Panc1 (cell line): ENCODE measurements around the gene PREPL. TPM values are rescaled to one million over a fixed set of nuclear protein-coding genes. Genes with fewer than 3 reads are reported as not detected.

Experiments
- ATAC-seq: fragments of 200-7000 bp; cut with Tn5 transposase; 2 replicates; pipeline ENCODE4 v1.9.1; 2020; ENCODE audit warnings: mild to moderate bottlenecking, moderate library complexity
- BruUV-seq: library from RNA; stranded (reverse); fragments of 400-500 nt; replicated peaks from 2 replicates; lab custom pipeline; 2021; lab: Mats Ljungman, UMichigan
- CTCF ChIA-PET: fragments of 300-600 bp; sonication (Branson Sonifier 250); formaldehyde crosslinking; loops from one replicate; lab custom pipeline; 2022; ENCODE audit warnings: antibody characterized with exemption; lab: Charles Lee
- POLR2A ChIA-PET: fragments of 300-600 bp; sonication (Branson Sonifier 250); formaldehyde crosslinking; loops from one replicate; lab custom pipeline; 2022; ENCODE audit warnings: antibody characterized with exemption; lab: Charles Lee
- DNase-seq: peaks from one replicate; pipeline ENCODE4 v3.0.0-alpha.2; 2010; ENCODE audit warnings: low read depth, low spot score
- H3K27ac ChIP-seq: 2 replicates; pipeline ENCODE4 v1.5.1; 2011; ENCODE audit warnings: mild to moderate bottlenecking, low read length, inconsistent platforms
- H3K27me3 ChIP-seq: fragments of 200-500 bp; sonication (Bioruptor generic); 2 replicates; pipeline ENCODE4 v1.6.0; 2014; ENCODE audit warnings: low read length, inconsistent platforms; ENCODE audit not compliant: control insufficient read depth, insufficient read depth
- H3K36me3 ChIP-seq: fragments of 200-500 bp; sonication (Bioruptor generic); 2 replicates; pipeline ENCODE4 v1.5.1; 2014; ENCODE audit warnings: inconsistent platforms, mild to moderate bottlenecking, low read length, moderate library complexity; ENCODE audit not compliant: control insufficient read depth, insufficient read depth
- H3K4me1 ChIP-seq: 2 replicates; pipeline ENCODE4 v1.5.1; 2011; ENCODE audit warnings: inconsistent platforms, mild to moderate bottlenecking, low read length, moderate library complexity; ENCODE audit not compliant: control insufficient read depth, insufficient read depth
- H3K4me3 ChIP-seq, 2 experiments: 2 replicates each; pipeline ENCODE4 v1.5.1; 2011 to 2012; ENCODE audit warnings: low read depth in 2 of 2, low read length in 2 of 2, mild to moderate bottlenecking in 2 of 2, inconsistent platforms in 1 of 2, moderate library complexity in 1 of 2
- H3K9me3 ChIP-seq: fragments of 200-500 bp; sonication (Bioruptor generic); 2 replicates; pipeline ENCODE4 v1.5.1; 2014; ENCODE audit warnings: low read depth, mild to moderate bottlenecking, inconsistent platforms, low read length, moderate library complexity; ENCODE audit not compliant: control insufficient read depth, insufficient read depth
- POLR2AphosphoS5 ChIP-seq: IDR thresholded peaks from 2 replicates; pipeline ENCODE4 v1.6.1; 2012; ENCODE audit warnings: mild to moderate bottlenecking, low read depth, low read length, moderate library complexity
- SIN3A ChIP-seq: IDR thresholded peaks from 2 replicates; pipeline ENCODE4 v1.6.1; 2012; ENCODE audit warnings: low read depth, mild to moderate bottlenecking, low read length, moderate library complexity, borderline replicate concordance; ENCODE audit not compliant: insufficient read depth
- TCF7L2 ChIP-seq: IDR thresholded peaks from 2 replicates; pipeline ENCODE4 v1.6.1; 2011; ENCODE audit warnings: mild to moderate bottlenecking, low read depth, low read length, inconsistent platforms
- in situ Hi-C: cut with HindIII; loops from 2 replicates; pipeline ENCODE4 v1.10.0; 2016; ENCODE audit warnings: low sequenced_read_pairs, low pct_unique_long_range_greater_than_20kb
- intact Hi-C: fragments of 100-400 bp; cut with micrococcal nuclease; formaldehyde crosslinking; loops from one replicate; pipeline ENCODE4 v1.10.0; 2022; ENCODE audit not compliant: unreplicated experiment
- total RNA-seq: library from RNA; stranded (reverse); gene quantifications from one replicate; pipeline ENCODE4 v1.2.1, GENCODE V29; 2021; ENCODE audit not compliant: unreplicated experiment
- TF ChIP-seq, protein P1 (sequence below), 2 experiments: IDR thresholded peaks; 2 replicates each; pipeline ENCODE4 v1.6.1; 2011 to 2012; ENCODE audit warnings: low read depth in 2 of 2, control low read depth in 1 of 2, low read length in 1 of 2, mild to moderate bottlenecking in 1 of 2, moderate library complexity in 1 of 2; ENCODE audit not compliant: insufficient read depth in 1 of 2
- TF ChIP-seq, protein P2 (sequence below): fragments of 450-650 bp; IDR thresholded peaks from 2 replicates; pipeline ENCODE4 v1.5.1; 2017; ENCODE audit warnings: mild to moderate bottlenecking

The PREPL gene
- total RNA-seq, 1 experiment from 2014 or later = 42.5 TPM

DNA sequence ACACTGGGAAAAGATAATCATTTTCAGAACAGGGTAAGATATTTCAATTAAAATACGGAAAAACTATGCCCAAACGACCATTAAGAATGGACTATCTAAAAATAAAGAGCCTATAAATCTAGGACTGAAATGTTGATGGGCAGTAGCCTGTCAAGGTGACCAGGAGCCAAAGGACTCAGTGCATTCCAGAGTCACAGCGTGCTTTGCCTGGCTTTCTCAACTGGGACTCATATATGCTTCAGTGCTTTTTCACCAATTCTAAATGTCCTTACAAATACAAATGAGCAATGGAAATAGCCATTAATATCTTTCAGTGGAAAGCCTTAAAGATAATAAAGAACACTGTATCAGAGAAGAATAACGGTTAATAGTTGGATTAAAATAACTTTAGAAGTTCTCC lies 35.4 kb downstream of the PREPL start:
- peaks cover 36% of the 10 kb centered on the region for H3K36me3 ChIP-seq
- in situ Hi-C loops (no loop called here), intact Hi-C loops (no loop called here)
- ATAC-seq = no peak
- no peak for TF ChIP-seq SIN3A
- TF ChIP-seq POLR2AphosphoS5 = no peak
- TF ChIP-seq, protein P1, sequence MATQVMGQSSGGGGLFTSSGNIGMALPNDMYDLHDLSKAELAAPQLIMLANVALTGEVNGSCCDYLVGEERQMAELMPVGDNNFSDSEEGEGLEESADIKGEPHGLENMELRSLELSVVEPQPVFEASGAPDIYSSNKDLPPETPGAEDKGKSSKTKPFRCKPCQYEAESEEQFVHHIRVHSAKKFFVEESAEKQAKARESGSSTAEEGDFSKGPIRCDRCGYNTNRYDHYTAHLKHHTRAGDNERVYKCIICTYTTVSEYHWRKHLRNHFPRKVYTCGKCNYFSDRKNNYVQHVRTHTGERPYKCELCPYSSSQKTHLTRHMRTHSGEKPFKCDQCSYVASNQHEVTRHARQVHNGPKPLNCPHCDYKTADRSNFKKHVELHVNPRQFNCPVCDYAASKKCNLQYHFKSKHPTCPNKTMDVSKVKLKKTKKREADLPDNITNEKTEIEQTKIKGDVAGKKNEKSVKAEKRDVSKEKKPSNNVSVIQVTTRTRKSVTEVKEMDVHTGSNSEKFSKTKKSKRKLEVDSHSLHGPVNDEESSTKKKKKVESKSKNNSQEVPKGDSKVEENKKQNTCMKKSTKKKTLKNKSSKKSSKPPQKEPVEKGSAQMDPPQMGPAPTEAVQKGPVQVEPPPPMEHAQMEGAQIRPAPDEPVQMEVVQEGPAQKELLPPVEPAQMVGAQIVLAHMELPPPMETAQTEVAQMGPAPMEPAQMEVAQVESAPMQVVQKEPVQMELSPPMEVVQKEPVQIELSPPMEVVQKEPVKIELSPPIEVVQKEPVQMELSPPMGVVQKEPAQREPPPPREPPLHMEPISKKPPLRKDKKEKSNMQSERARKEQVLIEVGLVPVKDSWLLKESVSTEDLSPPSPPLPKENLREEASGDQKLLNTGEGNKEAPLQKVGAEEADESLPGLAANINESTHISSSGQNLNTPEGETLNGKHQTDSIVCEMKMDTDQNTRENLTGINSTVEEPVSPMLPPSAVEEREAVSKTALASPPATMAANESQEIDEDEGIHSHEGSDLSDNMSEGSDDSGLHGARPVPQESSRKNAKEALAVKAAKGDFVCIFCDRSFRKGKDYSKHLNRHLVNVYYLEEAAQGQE (IDR thresholded peaks at IDR 0.05; ENCODE audit: insufficient read depth in 1 of 2, low read depth in 2 of 2, low read length in 1 of 2) = no peak
- no peak for TF ChIP-seq TCF7L2
- TF ChIP-seq, protein P2, sequence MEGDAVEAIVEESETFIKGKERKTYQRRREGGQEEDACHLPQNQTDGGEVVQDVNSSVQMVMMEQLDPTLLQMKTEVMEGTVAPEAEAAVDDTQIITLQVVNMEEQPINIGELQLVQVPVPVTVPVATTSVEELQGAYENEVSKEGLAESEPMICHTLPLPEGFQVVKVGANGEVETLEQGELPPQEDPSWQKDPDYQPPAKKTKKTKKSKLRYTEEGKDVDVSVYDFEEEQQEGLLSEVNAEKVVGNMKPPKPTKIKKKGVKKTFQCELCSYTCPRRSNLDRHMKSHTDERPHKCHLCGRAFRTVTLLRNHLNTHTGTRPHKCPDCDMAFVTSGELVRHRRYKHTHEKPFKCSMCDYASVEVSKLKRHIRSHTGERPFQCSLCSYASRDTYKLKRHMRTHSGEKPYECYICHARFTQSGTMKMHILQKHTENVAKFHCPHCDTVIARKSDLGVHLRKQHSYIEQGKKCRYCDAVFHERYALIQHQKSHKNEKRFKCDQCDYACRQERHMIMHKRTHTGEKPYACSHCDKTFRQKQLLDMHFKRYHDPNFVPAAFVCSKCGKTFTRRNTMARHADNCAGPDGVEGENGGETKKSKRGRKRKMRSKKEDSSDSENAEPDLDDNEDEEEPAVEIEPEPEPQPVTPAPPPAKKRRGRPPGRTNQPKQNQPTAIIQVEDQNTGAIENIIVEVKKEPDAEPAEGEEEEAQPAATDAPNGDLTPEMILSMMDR = no peak
- no peaks in the 10 kb centered on the region for H3K27me3 ChIP-seq
- H3K27ac ChIP-seq = no peak overlapping the region
- no peaks in the 10 kb centered on the region for H3K9me3 ChIP-seq
- no peaks in the 10 kb centered on the region; the same call in 1 of the 2 replicates for H3K4me1 ChIP-seq
- no peak overlapping the region for H3K4me3 ChIP-seq
- no peak for DNase-seq
- ChIA-PET CTCF (no interaction called here), POLR2A (interaction anchor here (0.6 to 0.7 kb wide), 2 partner anchors 34 to 49 kb away, joined by 5 to 8 read pairs; no protein-coding TSS in a partner anchor)
- no TSS peak for BruUV-seq

DNA sequence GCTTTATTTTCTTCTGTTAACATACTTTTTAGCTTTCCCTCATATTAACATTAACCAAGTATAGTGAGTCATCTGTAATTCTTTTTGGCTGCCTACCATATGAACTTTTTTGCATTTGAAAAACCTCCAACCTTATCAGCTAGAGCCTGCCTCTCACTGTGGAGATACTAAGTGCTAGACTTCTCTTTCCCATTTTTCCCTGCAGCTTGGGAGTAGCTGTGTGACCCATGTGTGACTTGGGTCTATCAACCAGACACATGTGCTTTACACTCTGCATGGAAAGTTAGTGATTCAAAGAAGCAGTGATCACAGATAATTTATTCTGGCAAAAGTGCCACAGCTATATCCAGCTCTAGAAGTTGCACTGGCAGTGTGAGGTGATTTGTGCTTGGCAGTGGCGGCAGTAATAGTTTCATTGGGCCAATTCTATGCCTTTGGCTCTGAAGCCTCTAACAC lies 36.3 kb downstream of the PREPL start:
- POLR2A ChIA-PET = no interaction called here
- DNase-seq = no peak
- intact Hi-C loops = no loop called here
- Histone ChIP-seq H3K27me3 (no peaks in the 10 kb centered on the region), H3K27ac (no peak overlapping the region), H3K4me1 (no peaks in the 10 kb centered on the region; the same call in 1 of the 2 replicates), H3K4me3 (no peak overlapping the region), H3K36me3 (peaks cover 38% of the 10 kb centered on the region), H3K9me3 (no peaks in the 10 kb centered on the region)
- no TSS peak for BruUV-seq
- no peak for ATAC-seq
- TF ChIP-seq, protein P2 = no peak
- TF ChIP-seq, protein P1 (IDR thresholded peaks at IDR 0.05; ENCODE audit: insufficient read depth in 1 of 2, low read depth in 2 of 2, low read length in 1 of 2) = no peak
- no peak for TF ChIP-seq TCF7L2
- no peak for TF ChIP-seq SIN3A
- no peak for TF ChIP-seq POLR2AphosphoS5
- in situ Hi-C loops = no loop called here
- CTCF ChIA-PET = no interaction called here
